GM10847 (cell line): ENCODE data around the gene JAKMIP2.

Experiments
- POLR2A ChIP-seq: IDR thresholded peaks from 2 replicates; pipeline ENCODE4 v1.6.1; 2011; ENCODE audit not compliant: insufficient read length; ENCODE audit errors: extremely low read depth

JAKMIP2 gene

DNA sequence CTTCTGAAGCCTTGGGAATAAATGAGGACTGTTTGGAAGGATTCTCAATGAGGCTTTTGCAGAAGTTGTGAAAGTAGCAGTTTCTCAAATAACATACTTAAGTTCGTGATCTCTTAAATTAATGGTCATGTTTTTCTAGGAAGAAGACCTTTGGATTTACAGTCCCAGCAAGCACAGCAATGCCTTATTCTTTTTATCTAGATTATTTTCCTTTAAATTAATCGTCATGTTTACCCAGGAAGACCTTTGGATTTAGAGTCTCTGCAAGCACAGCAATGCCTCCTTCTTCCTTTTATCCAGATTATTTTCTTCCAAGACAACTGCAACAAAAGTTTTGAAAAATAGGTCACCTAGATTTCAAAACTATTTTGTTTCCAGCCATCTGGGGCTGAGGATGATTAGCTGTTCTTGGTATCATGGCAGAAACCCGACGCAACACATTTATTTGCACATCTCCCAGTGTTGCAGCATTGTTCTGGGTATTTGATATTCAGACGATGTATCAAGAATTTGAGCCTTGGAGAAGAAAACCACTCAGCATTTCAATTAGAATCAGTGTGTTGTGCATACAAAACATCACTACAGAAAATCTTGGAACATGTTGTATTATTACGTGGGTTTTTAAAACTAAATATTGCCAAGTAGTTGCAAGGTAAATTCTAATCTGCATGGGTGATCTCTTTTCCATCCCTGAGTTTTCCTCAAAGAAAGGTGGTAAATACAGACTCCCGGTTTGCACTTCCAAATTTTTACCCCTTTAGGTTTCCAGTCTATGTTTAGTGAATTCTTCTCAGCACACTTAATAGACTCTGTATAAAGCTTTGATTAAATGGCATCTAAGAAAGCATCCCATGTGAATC is 50.9 kb downstream of the JAKMIP2 start:
- no peak for TF ChIP-seq POLR2A

DNA sequence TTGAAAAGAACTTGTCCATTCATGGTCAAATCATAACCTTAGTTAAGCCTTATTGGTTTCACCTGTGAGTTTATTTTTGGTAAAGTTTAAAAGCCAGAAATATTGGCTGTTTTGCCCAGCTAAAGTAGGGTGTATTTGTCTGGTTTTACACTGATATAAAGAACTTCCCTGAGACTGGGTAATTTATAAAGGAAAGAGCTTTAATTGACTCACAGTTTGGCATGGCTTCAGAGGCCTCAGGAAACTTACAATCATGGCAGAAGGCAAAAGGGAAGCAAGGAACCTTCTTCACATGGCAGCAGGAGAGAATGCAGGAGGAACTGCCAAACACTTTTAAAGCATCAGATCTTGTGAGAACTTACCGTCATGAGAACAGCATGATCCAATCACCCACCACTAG is 55.3 kb downstream of the JAKMIP2 start:
- TF ChIP-seq POLR2A = no peak

GRCh38 chr5:147713550-147714295 is 68.8 kb downstream of the JAKMIP2 start:
- no peak for TF ChIP-seq POLR2A

DNA sequence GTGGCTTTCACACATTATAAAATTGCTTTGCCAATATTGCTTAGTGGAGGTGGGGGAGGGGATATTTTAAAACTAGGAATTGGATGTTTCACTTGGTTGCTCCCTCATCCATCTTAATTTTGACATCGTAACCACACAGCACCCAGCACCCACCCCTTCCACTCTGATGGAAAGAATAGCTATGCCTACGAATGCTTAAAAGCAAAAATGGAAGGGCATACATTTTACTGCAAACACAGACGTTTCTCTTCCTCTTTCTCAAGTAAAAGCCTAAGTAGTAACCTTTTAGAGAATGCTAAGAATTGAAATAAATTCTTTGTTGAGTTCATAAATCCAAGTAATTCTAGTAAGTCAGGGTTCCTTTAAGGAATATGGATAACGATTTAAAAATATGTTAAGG is 69.9 kb downstream of the JAKMIP2 start:
- TF ChIP-seq POLR2A = no peak

DNA sequence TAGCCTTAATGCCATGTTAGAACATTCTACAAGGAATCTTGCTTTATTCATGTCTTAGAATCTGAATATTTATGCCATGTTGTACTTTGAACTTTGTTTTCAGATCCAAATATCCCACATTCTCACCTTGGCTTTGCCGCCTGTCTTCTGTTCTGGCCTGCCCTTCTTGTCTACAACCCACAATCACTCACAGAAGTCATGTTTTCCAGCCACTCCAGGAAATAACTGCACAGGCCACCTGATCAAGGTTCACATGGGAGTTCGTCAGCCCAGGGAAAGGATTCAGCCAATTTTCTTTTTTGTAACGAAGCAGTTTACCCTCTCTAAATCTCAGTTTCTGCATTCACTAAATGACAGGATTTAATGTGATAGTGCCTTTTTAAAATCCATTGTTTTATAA is 70.5 kb downstream of the JAKMIP2 start:
- TF ChIP-seq POLR2A = no peak

GRCh38 chr5:147711019-147711418 is 71.5 kb downstream of the JAKMIP2 start:
- TF ChIP-seq POLR2A = no peak

- TF ChIP-seq POLR2A = no peak
Measured at GRCh38 chr5:147708708-147709107, 73.8 kb downstream of the JAKMIP2 start.

DNA sequence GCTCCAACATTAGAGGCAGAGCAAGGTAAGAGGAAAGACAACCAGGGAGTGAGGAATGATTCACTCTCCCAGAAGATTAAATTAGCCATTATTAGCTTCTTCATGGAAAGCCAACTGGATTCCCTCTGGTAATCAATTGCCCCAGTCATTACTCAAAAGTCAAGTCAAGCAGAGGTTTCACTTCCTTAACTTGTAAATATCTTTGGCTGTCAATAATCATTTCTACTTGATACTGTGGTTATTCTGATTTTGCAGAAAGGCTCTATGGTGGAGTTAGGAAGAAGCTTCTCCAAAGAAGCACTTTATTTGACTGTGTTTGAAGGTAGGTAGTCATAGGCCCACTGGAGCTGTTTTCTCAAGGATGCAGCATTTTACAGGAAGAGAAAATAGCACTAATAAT is 78.0 kb downstream of the JAKMIP2 start:
- TF ChIP-seq POLR2A = no peak

GRCh38 chr5:147701468-147701867 is 81.1 kb downstream of the JAKMIP2 start:
- no peak for TF ChIP-seq POLR2A

DNA sequence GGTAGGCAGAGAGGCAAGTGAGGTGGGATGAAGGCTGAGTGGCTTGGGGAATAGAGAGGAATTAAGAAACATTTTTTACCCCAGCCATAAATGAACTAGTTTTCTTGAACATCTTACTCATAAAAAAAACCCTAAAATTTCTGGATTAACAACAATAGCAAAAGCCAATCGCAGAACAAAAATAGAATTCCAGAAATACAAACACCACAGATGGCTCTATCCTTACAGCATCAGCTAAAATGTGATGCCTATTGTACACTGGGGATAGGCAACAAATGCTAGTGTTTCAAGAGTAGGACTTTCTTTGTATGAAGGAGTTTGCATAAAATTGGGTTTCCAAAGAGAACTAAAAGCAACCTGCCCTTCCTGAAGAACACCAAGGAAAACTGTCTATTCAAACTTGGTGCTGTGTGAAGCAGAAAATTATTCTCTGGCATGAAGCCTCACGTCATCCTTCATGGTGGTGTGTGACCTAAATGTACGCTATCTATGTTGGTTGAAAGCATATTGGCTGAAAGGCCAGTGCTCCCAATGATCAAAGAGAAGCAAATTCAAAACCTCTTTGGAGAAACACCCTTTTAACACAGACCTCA is 82.9 kb downstream of the JAKMIP2 start:
- TF ChIP-seq POLR2A = no peak

DNA sequence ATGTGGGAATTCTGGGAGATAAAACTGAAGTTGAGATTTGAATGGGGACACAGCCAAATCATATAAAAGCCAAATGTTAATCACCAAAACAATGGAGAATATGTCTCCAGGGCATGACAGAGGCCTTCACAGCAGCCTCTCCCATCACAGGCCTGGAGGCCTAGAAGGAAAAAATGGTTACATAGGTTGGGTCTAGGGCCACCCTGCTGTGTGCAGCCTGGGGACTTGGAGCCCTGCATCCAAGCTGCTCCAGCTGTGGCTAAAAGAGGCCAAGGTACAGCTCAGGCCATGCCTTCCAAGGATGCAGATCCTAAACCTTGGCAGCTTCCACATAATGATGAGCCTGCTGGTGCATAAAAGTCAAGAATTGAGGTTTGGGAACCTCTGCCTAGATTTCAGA is 85.1 kb downstream of the JAKMIP2 start:
- TF ChIP-seq POLR2A = no peak

DNA sequence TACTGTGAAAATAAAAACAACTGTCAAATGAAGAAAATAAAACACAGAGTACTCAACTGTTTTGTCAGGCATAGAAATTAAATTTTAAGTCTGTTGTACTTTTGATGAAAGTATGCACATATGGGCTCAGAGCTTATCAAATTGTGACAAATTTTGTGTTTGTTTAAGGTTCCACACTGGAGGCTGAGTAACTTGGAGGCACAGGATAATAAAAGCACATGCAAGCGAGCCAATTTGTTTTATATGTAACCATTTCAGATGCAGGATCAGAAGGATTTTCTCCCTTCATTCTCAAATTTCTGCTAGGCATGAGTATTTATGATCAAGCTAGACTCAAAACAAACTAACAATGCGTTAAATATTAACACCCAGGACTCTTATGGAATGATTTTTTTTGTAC is 87.8 kb downstream of the JAKMIP2 start:
- TF ChIP-seq POLR2A = no peak

- no peak for TF ChIP-seq POLR2A
Measured at GRCh38 chr5:147693233-147693632, 89.3 kb downstream of the JAKMIP2 start.

DNA sequence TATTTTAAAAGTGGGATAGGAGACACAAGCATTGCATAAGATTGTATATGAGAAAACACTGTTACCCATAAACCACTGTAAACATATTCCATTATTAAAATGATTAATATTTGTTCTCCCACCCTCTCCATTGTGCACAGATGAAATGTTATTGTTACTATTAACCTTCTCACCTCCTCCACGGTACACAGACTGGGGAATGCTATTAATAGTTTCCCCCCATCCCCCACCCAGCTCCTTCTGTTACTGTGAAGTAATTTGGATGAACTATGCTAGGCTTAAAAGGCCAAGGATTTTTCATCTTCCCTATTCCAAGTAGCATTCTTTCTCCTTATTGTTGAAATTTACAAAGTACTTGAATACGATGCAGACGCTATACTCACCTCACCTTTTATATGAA is 91.4 kb downstream of the JAKMIP2 start:
- no peak for TF ChIP-seq POLR2A

DNA sequence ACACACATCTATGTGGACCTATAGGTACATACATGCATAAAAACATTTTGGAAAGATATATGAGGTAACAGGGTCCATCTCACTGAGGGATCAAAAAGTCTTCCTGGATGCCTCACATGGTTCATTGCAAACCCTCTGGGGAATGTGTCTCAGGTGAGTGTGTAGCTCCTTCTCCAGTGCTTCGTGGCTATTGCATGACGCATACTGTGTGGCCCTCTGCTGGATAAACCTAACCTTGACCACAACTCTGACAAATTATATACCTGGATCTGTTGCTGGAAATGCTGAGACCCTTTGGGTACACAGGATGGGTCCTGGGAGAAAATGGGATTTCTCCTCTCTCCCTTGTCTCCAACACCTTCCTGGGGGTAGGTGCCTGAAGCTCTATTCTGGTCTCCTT is 91.9 kb downstream of the JAKMIP2 start:
- TF ChIP-seq POLR2A = no peak

DNA sequence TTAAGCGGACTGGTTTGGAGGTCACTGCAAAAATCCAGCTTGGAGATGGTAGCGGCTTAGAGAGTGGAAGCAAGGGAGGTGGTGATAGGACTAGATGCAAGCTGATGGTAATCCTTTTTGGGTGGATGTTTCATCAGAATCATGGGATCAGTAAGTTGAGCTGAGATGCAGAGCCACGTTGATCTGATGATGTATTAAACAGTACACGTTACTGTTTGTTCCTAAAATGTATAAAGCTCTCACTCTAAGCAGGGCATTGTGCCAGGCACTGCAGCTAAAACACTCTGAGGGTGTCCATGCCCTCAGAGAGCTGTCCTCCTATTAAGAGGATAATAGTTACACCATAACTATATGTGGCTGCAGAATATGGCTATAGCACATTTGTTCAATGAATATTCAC is 93.1 kb downstream of the JAKMIP2 start:
- no peak for TF ChIP-seq POLR2A
